Measurements from ENCODE around the gene ABCB10.

ABCB10 gene

DNA sequence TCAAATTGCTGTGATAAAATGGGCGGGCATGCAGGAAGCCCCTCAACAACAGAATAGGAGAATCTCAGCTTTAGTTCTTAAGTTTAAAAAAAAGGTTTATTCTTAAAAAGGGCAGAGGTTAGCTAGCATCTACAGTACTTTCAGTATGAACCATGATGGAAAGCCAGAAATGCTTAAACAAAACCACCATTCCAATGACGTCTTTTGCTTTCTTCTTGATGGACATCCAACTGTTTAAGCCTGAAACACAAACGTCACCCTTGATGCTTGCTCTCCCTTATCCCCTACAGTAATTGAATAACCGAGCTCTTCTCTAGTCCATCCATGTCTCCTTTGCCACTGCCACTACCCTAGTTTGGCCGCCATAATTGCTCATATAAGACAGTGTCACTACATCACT is 41.7 kb upstream of the ABCB10 start:
- H3K4me2 ChIP-seq (ENCODE audit: low read depth, low read length, poor library complexity, severe bottlenecking), result no peak overlapping the region
- H3K36me3 ChIP-seq (ENCODE audit: low read length), result peaks cover 22% of the 10 kb centered on the region; the same call in 1 of the 2 replicates
- H3K27ac ChIP-seq (ENCODE audit: low read depth, low read length), result no peak overlapping the region
- no peaks in the 10 kb centered on the region for H3K27me3 ChIP-seq (ENCODE audit: low read length)
- TF ChIP-seq, protein P1, sequence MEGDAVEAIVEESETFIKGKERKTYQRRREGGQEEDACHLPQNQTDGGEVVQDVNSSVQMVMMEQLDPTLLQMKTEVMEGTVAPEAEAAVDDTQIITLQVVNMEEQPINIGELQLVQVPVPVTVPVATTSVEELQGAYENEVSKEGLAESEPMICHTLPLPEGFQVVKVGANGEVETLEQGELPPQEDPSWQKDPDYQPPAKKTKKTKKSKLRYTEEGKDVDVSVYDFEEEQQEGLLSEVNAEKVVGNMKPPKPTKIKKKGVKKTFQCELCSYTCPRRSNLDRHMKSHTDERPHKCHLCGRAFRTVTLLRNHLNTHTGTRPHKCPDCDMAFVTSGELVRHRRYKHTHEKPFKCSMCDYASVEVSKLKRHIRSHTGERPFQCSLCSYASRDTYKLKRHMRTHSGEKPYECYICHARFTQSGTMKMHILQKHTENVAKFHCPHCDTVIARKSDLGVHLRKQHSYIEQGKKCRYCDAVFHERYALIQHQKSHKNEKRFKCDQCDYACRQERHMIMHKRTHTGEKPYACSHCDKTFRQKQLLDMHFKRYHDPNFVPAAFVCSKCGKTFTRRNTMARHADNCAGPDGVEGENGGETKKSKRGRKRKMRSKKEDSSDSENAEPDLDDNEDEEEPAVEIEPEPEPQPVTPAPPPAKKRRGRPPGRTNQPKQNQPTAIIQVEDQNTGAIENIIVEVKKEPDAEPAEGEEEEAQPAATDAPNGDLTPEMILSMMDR (IDR thresholded peaks at IDR 0.05; ENCODE audit: insufficient read depth, low read length, poor library complexity, severe bottlenecking), result no peak
- H3K9ac ChIP-seq (ENCODE audit: low read length), result no peak overlapping the region
- H4K20me1 ChIP-seq (ENCODE audit: low read depth, low read length), result no peaks in the 10 kb centered on the region; the same call in 1 of the 2 replicates
- no peaks in the 10 kb centered on the region for H3K9me2 ChIP-seq (replicated peaks; ENCODE audit: insufficient read depth, low read length)
- peaks cover 41% of the 10 kb centered on the region for H3K79me2 ChIP-seq (ENCODE audit: insufficient read depth, low read length)
- H2AFZ ChIP-seq (ENCODE audit: low read depth, low read length, severe bottlenecking), result no peak overlapping the region
- H3F3A ChIP-seq (ENCODE audit: insufficient read depth), result no peaks in the 10 kb centered on the region; the same call in 1 of the 2 replicates
- no peaks in the 10 kb centered on the region for H3K9me3 ChIP-seq (ENCODE audit: insufficient read depth, low read length)
- no peak overlapping the region for H3K4me3 ChIP-seq (ENCODE audit: insufficient read depth, low read length, poor library complexity, severe bottlenecking)

DNA sequence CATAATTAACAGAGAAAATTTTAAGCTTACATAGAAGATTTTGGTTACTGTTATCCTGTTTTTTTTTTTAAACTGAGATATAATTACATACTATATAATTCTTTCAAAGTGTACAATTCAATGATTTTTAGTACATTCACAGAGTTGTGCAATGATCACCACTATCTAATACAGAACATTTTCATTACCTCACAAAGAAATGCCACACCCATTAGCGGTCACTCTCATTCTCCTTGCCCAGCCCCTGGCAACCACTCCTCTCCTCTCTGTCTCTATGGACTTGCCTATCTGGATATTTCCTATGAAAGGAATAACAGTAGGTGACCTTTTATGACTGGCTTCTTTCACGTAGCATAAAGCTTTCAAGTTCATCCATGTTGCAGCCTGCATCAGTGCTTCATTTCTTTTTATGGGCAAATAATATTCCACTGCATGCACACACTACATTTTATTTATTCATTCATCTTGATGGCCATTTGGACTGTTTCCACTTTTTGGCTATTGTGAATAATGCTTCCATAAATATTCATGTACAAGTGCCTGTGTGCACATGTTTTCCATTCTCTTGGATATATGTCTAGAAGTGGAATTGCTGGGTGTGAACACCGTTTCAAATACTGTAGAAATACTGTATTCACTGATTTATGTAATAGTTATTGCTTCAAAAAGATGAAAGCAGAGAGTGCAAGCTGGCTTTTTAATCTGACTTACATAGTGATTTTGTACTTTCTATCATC is 40.9 kb upstream of the ABCB10 start:
- no peaks in the 10 kb centered on the region for H3K9me3 ChIP-seq (ENCODE audit: insufficient read depth, low read length)
- TF ChIP-seq EZH2phosphoT487 (conservative IDR thresholded peaks at IDR 0.05; ENCODE audit: low read length), result no peak
- TF ChIP-seq, protein P1 (IDR thresholded peaks at IDR 0.05; ENCODE audit: insufficient read depth, low read length, poor library complexity, severe bottlenecking), result no peak
- H4K20me1 ChIP-seq (ENCODE audit: low read depth, low read length), result no peaks in the 10 kb centered on the region; the same call in 1 of the 2 replicates
- H3K9me2 ChIP-seq (replicated peaks; ENCODE audit: insufficient read depth, low read length), result no peaks in the 10 kb centered on the region
- no peak overlapping the region for H2AFZ ChIP-seq (ENCODE audit: low read depth, low read length, severe bottlenecking)
- H3K4me3 ChIP-seq (ENCODE audit: insufficient read depth, low read length, poor library complexity, severe bottlenecking), result no peak overlapping the region
- peaks cover 41% of the 10 kb centered on the region for H3K79me2 ChIP-seq (ENCODE audit: insufficient read depth, low read length)
- no peak overlapping the region for H3K4me2 ChIP-seq (ENCODE audit: low read depth, low read length, poor library complexity, severe bottlenecking)
- H3K36me3 ChIP-seq (ENCODE audit: low read length), result peaks cover 22% of the 10 kb centered on the region; the same call in 1 of the 2 replicates
- H3K27me3 ChIP-seq (ENCODE audit: low read length), result no peaks in the 10 kb centered on the region
- no peak overlapping the region for H3K9ac ChIP-seq (ENCODE audit: low read length)
- no peak overlapping the region for H3K27ac ChIP-seq (ENCODE audit: low read depth, low read length)
- H3F3A ChIP-seq (ENCODE audit: insufficient read depth), result no peaks in the 10 kb centered on the region; the same call in 1 of the 2 replicates

DNA sequence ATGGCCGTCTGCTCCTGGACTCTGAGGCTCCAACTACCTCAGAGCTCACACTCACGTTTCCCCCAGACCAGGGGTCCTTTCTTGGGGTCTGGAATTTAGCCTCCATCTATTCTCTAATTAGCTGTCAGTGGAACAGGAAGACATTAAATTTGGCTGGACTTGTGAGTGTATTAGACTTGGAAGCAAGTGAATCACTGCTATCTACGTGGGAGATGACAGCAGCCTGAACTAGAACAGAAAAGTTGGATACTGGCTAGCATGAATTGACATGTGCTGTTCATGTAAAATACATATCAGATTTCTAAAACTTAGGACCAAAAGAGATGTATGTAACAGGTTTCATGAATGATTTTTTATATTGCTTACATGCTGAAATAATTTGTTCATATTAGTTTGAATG is 39.4 kb upstream of the ABCB10 start:
- Histone ChIP-seq H3K9me3 (ENCODE audit: insufficient read depth, low read length) (no peaks in the 10 kb centered on the region), H3K4me2 (ENCODE audit: low read depth, low read length, poor library complexity, severe bottlenecking) (no peak overlapping the region), H4K20me1 (ENCODE audit: low read depth, low read length) (no peaks in the 10 kb centered on the region; the same call in 1 of the 2 replicates), H3K27ac (ENCODE audit: low read depth, low read length) (no peak overlapping the region), H3K9ac (ENCODE audit: low read length) (no peak overlapping the region), H3K79me2 (ENCODE audit: insufficient read depth, low read length) (peaks cover 39% of the 10 kb centered on the region), H3K36me3 (ENCODE audit: low read length) (peaks cover 16% of the 10 kb centered on the region; the same call in 1 of the 2 replicates), H3K27me3 (ENCODE audit: low read length) (no peaks in the 10 kb centered on the region), H3K4me3 (ENCODE audit: insufficient read depth, low read length, poor library complexity, severe bottlenecking) (no peak overlapping the region), H3K9me2 (replicated peaks; ENCODE audit: insufficient read depth, low read length) (no peaks in the 10 kb centered on the region), H3F3A (ENCODE audit: insufficient read depth) (no peaks in the 10 kb centered on the region; the same call in 1 of the 2 replicates), H2AFZ (ENCODE audit: low read depth, low read length, severe bottlenecking) (no peak overlapping the region)
- no peak for TF ChIP-seq EZH2phosphoT487 (conservative IDR thresholded peaks at IDR 0.05; ENCODE audit: low read length)
- TF ChIP-seq, protein P1 (IDR thresholded peaks at IDR 0.05; ENCODE audit: insufficient read depth, low read length, poor library complexity, severe bottlenecking), result no peak

Measured in SU-DHL-6 (cell line).